DMS53 treated with DMSO at 0.1 percent for 48 hours (cell line): ENCODE measurements around the gene PTPRQ.

Experiments
- DNase-seq: peaks from one replicate; lab custom pipeline; 2025; ENCODE audit not compliant: unreplicated experiment; lab: John Stamatoyannopoulos, UW

Gene PTPRQ

DNA sequence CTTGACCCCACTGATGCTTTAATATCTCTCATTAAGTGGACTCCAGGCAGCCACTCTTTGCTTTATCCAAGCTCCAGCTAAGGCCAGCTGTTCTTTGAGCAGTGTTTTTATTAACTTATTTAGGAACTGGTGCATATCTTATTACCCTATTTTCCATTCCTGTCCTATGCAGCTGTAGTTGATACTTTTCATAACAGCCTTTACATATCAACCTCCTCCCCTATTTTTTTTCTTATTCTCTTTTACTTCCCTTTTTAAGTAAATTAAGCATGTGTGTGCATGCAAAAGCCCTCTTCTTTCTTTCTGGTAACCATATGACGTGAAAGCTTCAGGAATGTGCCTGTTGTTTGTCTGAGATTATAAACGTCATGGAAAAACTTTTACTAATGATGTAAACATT is 121.2 kb downstream of the PTPRQ start:
- DNase-seq = no peak

DNA sequence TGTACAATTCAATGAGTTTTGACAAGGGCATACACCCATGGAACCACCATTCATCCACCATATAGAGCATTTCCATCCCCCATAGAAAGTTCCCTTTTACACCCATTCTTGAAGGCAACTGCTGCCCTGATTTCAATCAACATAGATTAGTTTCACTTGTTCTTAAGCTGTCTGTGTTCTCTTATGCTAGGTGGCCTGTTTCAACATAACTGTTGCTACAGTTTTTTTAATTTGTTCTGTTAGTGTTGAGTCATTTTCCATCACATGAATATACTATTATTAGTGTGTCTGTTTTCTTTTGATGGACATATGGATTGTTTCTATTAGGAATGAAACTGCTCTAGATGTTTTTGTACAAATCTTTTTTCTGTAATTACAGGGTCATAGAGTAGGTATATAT is 123.4 kb downstream of the PTPRQ start:
- DNase-seq = no peak

DNA sequence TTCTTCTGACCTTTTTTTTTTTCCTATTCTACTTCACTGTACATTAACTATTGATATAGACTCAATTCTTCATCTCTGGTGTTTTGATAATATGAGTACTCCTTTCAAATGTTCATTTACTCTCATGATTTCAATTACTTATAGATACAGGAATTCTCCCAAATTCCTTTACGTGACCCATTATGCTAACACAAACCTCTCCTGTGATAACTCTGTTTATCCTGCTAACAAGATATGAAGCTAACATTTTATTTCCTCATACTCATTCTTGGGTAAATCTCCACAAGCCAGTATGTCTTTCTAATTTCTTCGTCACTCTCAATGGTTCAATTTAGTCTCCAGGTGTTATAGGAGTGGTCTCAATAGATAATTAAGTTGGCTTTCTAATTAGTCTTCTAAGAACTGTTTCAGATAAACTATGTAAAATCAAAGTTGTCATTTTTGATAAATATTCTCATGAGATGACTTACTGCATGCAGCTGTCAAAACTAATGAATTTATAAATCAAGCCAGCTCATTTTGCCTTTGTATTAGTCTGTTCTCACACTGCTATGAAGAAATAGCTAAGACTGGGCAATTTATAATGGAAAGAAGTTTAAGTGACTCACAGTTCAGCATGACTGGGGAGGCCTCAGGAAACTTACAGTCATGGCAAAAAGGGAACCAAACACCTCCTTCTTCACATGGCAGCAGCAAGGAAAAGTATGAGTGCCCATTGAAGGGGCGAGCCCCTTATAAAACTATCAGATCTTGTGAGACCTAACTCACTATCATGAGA is 132.8 kb downstream of the PTPRQ start:
- DNase-seq = no peak

DNA sequence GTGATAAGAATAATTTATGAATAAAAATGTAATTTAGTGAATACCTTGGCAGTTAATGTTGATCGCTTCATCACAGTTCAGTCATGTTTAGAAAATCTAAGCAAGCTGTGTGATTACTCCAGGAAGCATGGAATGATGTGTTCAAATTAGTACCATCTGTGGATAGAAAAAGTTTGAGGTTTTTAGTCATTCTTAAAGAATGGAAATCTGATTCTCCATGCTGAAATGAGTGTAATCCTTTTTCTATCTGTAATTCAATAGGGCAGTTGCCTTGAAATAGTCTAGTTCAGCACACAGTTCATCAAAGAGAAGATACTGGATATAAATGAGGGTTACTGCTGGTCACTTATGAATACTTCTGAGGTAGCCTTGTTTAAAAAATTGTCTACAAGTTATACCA is 136.2 kb downstream of the PTPRQ start:
- DNase-seq = no peak

DNA sequence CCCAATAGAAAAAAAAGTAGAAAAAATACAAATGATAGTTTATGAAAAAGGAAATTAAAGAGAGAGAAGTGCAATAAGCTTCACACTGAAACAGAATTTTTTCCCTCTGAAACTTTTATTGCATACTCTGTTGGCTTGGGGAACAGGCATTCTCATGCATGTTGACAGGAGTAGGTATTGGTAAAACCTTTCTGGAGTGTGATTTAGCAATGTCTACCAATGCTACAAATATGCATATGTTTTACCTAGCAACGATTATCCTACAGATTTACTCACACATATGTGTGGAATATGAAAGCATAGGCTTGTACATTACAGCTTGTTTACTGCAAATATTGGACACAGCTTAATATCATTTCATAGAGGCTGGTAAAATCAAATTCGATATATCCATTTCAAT is 137.7 kb downstream of the PTPRQ start:
- DNase-seq = no peak

DNA sequence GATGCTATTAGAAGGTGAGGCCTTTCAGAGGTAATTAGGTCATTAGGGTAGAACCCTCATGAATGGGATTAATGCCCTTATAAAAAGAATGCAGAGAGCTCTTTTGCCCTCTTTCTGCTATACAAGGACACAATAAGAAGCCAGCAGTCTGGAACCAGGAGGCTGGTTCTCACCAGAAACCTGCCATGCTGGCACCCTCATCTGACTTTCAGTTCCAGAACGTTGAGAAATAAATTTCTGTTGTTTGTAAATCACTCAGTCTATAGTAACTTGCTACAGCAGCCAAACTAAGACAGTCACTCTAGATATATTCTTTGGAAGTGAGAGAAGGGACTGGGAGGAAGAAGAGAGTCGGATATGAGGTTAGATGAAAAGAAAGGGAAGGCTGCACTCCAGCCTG is 138.4 kb downstream of the PTPRQ start:
- no peak for DNase-seq

DNA sequence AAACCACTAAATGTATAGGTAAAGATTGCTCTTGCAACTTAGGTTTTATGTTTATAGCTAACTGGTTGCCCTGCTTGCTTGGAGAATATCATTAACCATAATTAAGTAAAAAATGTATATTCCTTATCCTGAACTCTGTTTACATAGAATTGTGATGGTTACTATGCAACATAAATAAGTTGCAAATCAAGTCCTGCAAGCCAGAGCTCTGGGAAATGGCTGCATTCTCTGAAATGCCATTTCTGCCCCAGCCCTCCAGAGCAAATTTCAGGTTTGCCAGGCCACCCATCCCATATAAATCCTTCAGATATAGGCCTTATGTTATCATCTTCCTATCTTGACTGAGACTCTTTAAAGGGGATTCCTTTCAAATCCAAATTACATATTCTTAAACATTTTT is 145.0 kb downstream of the PTPRQ start:
- DNase-seq = no peak

DNA sequence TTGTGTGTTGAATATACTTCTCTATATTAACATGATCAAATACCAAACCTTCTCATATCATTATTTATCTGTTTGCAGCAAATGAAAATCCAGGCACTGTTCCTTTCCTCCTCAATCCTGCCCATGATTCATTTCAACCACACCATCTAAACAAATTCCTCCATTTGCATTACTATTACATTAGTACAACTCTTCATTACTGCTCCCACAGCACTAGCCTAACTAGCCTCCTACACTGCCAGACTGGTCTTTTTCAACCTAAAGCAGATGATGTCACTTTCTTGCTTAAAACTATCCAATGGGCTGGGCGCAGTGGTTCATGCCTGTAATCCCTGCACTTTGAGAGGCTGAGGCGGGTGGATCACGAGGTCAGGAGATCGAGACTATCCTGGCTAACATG is 146.1 kb downstream of the PTPRQ start:
- DNase-seq = no peak

DNA sequence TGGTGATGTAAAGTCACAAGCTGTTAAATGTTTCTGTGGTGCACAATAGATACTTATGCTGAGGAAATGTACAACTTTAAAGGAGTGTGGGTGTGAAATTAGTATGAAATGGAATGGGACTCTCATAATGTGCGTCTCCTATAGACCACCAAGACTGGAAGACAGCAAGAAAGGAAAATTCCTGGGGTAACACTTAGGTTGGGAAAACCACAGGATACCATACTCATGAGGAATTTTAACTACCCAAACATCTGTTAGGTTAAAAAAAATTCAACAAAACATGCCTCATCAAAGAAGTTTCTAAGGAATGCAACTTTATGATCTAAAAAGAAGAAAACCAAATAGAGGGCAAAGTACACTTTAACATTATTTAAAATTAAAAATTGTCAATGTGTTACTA is 149.7 kb downstream of the PTPRQ start:
- no peak for DNase-seq

DNA sequence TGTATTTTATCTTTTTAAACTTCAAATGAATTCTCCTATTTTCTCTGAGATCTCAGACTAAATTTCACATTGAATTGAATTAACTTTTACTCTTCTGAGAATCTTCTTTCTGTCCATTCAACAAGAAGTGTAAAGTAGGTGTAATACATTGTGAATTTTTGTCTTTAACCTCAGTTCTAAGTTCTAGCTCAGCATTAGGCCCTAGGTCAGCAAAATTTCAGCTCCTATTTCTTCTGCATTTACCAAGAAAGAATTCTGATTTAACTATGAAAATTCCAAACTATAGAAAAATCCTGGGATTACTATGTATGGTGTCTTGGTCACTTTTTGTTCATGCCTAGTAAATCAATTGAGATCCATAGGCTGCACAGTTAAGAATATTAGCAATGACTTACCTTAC is 152.5 kb downstream of the PTPRQ start:
- DNase-seq = no peak

DNA sequence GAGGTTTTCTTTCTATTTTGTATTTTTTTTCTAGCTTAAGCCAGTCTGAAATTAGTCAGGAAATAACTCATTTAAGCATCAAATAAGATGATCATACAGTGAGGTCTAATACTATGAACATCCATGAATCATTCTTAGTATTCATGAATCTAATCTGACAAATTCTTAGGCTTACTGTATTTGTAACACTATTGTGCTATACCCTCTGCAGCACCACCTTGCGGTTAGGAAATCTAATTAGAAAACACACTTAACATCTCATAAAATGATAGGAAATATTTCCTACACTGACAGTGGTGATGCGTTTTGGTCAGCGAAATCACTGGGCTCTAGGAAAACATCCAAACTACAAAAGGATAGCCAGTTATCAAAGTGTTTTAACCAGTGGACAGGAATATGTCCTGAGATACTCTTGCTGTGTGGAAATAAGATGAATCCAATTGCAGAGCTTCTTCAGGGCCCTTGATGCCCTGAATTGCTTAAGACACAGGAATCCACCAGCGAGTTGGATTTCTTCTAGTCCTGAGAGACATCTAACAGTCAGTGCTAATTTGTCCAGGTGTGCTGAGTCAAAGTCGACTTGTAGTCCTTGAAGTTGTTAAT is 154.1 kb downstream of the PTPRQ start:
- peak; percentile 38 for DNase-seq

DNA sequence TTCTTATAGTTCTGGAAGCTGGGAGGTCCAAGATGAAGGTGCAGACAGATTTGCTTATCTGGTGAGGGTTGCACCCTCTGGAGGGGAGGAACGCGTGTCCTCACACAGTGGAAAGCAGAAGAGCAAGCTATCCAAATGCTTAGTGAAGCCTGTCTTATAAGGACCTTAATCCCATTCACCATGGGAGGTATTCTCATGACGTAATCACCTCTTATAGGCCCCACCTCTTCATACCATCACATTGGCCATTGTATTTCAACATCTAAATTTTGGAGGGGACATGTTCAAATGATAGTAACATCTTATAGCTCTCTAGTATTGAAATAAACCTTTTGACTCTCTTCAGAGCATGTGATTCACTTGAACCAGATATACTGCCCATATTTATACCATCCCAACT is 158.4 kb downstream of the PTPRQ start:
- no peak for DNase-seq

DNA sequence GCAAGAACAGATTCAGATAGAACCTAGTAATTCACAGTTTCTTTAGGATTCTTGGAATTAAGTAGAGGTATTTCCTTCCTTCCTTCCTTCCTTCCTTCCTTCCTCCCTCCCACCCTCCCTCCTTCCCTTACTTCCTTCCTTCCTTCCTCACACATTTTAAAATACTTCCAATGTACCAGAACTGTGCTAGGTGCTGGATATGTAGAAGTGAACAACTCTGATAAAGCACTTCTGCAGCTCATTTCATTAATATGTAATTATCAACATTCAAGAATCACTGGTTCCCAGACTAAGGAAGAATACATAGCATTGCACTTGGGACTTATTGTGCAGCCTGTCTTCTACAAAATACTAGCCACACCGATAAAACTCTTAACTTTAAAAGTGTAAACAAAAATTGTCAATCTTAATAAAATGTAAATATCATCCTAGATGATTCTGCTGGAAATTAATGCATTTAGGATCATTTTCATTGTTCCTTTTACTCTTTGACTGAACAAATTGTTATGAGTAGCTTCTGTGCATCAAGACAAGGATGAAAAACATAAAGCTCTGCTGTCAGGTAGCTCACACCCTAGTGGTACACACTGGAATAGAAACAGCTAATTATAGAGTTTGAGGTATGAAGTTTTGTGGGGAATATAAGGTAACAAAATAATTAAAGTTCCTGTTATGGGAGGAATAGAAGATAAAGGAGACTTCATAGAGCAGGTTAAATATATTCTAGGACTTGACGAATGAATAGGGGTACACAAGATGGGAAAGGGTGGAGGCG is 163.5 kb downstream of the PTPRQ start:
- no peak for DNase-seq

DNA sequence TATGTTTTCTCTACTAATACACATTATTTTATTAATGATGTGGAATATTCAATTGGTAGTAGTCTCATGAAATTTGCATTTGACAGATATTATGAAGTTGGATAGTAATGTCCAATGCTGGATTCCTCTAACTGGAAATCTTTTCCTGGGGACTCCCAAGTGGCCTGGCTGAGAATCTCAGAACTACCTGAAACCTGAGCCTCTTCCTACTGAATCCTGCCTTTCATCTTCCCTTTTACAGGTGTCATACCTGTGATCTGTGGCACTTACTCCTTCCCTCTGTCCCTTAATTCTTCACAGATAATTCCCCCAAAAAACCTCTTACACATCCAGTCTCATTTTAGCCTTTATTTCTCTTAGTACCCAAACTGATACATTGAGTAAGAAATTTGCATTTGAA is 173.7 kb downstream of the PTPRQ start:
- DNase-seq = no peak

DNA sequence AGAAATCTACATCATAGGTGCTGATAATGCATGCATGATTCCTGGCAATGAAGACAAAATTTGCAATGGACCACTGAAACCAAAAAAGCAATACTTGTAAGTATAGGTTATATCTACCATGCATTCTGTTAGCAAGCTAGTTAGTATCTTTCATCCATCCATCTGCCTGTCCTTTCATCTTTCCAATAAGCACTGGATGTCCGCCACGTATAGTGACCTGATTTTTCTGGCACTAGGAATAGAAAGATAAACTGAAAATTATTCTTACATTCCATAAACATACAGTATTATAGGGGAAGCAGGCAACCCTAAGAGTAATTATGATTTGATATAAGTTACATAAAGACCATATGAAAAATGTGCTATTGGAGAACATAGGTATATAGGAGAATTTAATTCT is 176.2 kb downstream of the PTPRQ start:
- DNase-seq = no peak

DNA sequence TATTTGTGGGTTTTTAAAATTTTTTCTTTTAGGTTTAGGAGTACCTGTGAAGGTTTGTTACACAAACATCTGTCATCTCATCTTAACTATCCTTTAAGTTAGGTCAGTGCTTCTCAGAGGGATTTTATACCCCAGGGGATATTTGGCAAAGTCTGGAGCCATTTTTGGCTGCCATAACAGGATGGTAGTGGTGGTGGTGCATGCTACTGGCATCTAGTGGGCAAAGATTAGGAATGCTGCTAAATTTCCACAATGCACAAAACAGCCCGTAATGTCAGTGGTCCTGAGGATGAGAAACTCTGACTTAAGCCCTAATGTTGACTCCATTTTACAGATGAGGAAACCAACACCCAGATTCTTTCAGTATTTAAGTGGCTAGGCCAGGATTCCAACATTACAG is 178.2 kb downstream of the PTPRQ start:
- DNase-seq = no peak

DNA sequence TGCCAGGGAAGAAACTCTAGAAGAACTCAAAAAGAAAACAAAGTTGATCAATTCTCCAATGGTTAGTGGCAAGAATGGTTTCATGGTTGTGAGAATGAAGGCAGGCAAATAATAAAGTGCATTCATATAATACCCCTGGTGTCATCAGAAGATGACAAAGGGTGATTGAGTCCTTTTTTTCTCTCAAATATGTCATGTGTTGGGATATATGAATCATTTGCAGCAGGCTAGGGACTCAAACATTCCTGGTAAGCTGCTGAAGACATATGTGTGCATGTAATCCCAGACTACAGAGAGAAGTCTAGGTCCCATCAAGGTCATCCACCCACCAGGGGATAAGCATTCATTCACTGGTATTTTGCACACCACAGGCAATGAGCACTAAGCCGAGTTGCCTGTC is 181.0 kb downstream of the PTPRQ start:
- DNase-seq = no peak

DNA sequence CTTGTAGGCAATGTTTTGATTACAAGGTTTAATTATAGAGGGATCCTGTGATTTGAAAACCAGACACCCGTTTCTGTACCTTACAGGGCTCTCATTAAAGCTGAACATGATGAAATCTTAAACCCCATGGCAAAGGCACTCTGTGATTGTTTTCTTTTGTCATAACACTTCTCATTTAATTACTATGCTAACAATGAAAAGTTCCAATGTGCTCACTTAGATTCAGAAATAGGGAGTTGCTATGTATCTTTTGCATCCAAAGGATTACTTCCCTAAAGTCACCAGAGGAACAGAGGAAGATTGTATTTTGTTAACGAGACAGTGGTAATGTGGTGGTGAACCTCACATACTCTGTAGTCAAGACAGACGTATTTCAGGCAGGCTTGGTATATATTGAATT is 181.9 kb downstream of the PTPRQ start:
- DNase-seq = no peak

DNA sequence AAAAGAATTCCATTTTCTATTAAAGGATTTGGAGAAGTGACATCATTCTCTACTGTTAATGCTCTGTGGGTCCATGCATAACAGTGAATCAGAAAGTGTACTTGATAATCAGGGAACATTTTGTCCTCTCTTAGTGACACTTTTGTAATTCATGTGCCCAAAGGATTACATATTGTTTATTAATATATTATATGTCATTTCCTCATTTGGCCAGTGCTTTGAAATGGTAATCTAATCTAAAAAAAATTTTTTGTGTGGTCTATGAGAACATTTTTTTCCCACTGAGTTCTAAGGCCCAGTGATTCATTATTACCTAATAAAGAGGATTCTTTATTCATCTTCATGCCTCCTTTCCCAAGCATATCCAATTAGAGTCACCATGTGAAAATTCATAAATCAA is 183.7 kb downstream of the PTPRQ start:
- DNase-seq = no peak

DNA sequence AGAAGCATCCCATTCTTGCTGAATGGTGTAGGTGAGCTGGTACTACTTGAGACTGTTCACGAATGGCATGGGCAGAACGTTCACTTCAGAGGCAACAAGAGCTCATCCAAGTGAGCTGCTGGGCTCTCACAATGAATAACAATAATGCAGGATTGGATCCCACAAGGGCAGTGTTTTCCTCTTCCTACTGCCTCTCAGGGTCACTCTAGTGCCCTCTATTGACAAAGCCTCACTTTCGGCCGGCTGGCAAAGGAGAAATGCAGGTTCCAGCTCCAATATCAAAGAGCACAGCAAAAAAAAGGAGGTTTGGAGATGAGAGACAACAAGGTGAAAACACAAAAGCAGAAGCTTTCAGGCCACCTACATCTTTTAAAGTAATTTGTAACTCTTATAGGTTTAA is 188.8 kb downstream of the PTPRQ start:
- peak; percentile 73 for DNase-seq

DNA sequence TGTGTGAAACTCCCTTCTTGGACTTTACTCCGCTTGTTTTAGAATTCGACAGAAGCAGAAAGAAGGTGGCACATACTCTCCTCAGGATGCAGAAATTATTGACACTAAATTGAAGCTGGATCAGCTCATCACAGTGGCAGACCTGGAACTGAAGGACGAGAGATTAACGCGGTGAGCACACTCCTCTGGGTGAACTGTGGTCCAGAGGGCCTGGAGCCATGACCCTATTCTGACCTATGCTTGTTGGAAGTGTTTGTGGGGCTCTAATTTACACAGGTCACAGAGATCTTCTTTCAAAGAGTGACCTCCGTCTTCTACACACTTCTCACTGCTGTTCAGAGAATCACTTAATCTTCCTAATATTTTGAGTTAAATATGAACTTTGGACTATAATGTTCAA is 190.9 kb downstream of the PTPRQ start:
- no peak for DNase-seq

DNA sequence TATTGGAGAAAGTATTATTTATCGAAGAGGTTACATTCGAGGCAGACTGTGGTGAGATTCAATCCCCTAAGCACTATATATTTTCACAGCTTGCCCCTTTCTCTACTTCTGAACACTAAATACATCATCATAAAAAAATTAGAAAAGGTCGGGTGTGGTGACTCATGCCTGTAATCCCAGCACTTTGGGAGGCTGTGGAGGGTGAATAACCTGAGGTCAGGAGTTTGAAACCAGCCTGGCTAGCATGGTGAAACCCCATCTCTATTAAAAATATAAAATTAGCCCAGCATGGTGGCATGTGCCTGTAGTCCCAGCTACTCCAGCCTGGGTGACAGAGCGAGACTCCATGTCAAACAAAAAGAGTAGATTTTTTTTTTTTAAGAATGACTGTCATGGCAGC is 192.8 kb downstream of the PTPRQ start:
- no peak for DNase-seq
